GM18517 (cell line): ENCODE data around the gene PAM.
"Not testable (repeated sequence)": the region's sequence is repeated elsewhere in the genome, so short reads cannot be mapped to it uniquely, and the experiment has no call there.

Experiments used
- ATAC-seq: cut with Tn5 transposase; IDR thresholded peaks from one replicate; pipeline ENCODE4 v1.9.1; 2021; ENCODE audit warnings: mild to moderate bottlenecking, moderate library complexity; ENCODE audit not compliant: unreplicated experiment

PAM gene

DNA sequence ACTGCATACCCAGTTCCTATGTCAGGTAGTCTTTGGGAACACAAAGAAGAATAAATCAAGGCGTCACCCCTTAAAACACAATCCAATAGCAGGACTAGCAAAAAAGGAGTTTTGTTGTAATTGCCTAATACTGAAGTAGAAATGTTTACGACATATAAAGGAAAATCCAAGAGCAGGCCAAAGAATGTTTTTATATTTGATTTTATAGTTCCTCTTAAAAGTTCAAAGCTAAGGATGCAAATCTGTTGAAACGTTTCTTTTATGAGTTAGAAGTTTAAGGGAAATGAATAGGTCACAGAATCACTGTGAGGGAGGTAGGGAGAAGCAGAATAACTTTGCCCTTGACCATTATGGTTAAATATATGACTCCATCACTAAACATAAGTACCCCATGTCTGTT lies 136.1 kb downstream of the PAM start:
- no peak for ATAC-seq

DNA sequence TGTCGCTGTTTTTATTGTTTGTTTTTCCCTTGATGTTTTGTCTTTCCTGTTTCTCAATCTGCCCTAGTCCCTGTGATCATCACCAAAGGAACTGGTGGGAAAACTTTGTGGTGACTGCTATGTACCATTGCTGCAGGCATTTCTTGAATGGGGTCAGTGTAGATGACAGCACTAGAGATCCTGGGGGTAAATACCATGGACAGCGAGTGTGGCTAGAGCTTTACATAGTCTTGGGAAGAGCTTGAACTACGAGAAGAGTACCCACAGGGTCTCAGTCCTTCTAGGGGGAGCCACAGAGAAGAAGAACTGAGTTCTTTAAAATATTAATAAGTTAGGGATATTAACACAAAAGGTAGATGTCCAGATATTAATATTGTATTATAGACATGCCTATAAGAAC lies 138.8 kb downstream of the PAM start:
- no peak for ATAC-seq

DNA sequence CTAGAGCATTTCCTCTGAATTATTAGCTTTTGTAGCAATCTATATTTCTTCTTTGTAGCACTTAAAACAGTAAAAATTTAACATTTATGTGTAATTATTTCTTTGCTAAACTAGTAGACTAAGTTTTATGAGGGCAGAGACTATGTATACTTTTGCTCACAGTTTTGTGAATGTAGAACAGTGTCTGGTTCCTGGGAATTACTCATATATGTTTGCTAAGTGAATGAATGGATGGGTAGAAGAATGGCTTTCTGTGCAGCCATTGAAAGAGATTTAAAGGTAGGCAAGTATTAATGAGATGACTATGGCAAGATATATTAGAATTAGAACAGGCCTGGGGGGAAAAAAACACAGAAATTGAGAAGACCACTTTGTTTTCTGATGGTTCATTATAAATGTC lies 140.1 kb downstream of the PAM start:
- no peak for ATAC-seq

DNA sequence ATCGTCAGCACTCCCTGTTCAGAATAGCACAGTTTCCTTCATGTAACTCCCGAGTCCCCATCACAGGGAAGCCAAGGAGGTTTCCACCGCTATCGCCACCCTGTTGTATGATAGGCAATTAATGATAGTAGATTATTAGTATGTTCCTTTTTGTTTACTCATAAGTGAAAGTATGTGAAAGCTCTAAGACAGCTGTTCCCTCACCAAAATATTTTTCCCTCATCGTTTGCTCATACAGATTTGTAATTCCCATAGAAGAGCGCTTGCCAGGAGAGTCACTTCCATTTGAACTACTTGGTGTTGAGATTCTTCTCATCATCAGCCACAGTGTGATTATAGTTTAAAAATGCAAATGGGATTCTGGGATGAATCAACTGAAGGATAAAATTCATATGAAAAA lies 140.9 kb downstream of the PAM start:
- no peak for ATAC-seq

- no peak for ATAC-seq
Measured at GRCh38 chr5:102901424-102902134, 146.5 kb downstream of the PAM start.

GRCh38 chr5:102902135-102902448 lies 147.0 kb downstream of the PAM start:
- no peak for ATAC-seq

- ATAC-seq, result no peak
Measured at GRCh38 chr5:102902647-102903046, 147.5 kb downstream of the PAM start.

- ATAC-seq, result no peak
Measured at GRCh38 chr5:102903074-102903871, 148.2 kb downstream of the PAM start.

GRCh38 chr5:102905056-102905455 lies 150.0 kb downstream of the PAM start:
- ATAC-seq, result no peak

DNA sequence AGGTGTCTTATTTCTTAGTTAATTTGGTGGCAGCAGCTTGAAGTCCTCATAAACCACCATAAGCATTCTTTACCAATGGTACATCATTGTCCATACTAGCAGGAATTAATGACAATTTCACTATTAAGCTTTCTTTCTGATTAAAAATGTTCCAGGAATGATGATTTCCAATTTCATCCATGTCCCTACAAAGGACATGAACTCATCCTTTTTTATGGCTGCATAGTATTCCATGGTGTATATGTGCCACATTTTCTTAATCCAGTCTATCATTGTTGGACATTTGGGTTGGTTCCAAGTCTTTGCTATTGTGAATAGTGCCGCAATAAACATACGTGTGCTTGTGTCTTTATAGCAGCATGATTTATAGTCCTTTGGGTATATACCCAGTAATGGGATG lies 152.0 kb downstream of the PAM start:
- not testable (repeated sequence) for ATAC-seq

GRCh38 chr5:102910240-102911226 lies 155.4 kb downstream of the PAM start:
- no peak for ATAC-seq

- no peak for ATAC-seq
Measured at GRCh38 chr5:102911973-102912372, 156.9 kb downstream of the PAM start.

DNA sequence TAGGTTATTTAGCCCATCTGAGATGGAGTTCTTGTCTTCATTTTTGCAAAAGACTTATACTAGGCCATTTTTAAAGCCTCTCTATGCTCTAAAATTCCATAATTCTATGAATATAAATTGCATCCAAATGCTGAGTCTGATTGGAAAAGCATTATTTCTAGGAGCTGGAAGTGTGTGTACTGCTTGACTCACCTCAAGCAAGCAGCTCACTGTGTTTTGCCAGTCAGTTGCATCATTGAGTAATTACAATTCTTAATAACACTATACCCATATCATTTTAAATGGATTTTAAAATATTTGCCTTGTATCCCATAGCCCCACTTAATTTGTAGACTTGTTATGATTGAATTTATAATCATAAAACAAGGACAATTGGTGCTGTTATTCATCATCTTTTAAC lies 161.0 kb downstream of the PAM start:
- ATAC-seq, result no peak

DNA sequence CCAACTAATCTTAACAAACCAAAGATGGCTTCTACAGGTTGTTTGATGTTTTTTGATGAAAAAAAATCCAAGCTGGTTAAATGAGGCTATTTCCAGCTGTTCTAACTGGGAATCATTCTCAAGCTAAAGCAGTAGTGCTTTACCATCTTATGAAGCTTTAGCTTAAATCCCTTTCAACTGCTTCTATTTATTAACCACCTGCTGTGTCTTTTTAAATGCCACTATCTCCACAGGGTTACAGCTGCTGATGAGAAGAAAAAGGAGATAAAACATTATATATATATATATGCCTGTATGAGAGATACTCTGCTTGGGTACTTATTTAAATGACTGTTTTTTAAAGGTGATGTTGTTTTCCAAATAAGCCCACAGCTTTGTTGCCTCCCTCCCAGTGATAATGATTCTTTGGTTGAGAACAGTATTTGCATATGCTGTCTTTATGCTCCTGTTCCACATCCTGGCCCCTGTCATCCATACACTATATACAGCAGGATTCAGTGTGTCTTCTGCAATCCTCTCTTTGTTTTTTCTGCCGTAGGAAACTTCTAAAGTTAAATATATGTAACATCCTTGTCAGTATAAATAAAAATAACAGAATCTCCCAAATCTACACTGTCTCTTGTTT lies 164.0 kb downstream of the PAM start:
- ATAC-seq, result no peak

DNA sequence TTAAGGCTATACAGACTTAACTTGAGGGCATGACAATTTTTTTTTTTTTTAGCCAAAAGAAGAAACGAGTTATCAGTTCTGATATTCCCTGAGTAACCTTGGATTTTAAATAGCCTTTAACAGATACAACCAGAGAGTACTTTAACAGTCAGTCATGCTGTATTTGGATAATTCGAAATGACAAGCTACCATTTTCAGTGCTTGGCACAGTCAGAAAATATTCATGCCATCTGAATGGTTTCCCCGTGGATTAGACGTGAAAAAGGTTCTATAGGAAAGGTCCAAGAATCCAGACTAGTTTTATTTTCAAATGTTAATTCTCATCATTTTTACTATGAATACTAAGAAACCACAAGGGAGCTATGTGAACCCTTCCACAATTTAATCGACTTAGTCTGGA lies 165.7 kb downstream of the PAM start:
- no peak for ATAC-seq

- ATAC-seq, result no peak
Measured at GRCh38 chr5:102921341-102922044, 166.4 kb downstream of the PAM start.

DNA sequence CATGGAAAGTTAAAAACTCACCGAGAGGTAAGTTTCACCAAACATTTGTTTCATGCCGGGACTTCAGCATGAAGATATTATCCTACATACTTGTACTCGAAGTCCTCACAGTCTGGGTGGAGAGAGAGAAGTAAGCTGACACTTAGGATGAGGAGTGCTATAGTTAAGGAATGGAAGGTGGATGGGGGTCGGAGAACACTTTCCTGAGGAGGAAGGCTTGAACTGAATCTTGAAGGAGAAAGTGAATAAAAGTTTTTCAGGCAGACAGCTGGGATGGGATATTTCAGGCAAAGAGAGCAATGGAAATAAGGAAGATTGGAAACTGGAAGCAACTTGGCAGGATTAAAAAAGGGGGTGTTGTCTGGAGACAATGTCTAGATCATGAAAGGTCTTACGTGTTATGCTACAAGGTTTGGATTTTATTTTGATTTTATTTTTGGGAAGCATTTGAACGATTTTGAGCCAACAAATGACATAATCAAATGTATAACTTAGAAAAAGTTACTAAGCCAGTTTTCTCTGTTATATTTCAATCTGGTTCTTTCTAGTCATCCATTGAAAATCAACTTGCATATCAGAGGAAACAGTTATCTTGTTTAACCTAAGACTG lies 167.1 kb downstream of the PAM start:
- ATAC-seq, result no peak

DNA sequence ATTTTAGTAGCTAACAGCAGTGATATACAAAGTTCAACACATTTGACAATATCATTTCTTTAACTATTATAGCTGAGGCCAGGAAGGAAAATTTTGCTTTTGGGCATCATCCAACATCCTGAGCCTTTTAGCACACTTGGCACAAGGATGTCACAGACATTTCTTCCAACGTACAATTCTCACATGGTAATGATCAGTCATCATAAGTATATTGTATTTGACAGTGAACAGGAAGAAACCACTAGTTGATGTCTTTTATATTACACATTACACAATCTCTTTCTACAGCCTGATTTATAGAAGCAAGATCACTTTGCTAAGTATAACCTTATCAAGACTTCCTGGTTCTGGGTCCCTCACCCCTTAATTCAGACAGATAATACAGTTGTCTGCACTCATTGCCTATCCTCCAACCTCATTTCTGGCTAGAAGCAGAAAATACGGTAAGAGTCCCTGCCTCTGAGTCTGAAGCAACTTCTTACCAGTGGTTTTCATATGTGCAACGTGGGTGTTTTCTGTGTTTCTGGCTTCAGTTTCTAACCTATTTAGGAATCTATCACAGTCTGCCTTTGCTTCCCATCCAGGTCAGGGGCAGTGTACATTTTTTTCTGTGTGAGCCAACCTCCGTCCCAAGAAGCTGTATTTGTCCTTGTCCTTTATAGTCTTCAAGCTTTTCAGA lies 167.8 kb downstream of the PAM start:
- no peak for ATAC-seq

GRCh38 chr5:102924963-102925362 lies 169.9 kb downstream of the PAM start:
- no peak for ATAC-seq
